Fibroblast of upper back skin (primary cell): ENCODE results near the gene FRK.

Experiments used
- DNase-seq: peaks from one replicate; pipeline ENCODE4 v3.0.0-alpha.2; 2013

Gene FRK

DNA sequence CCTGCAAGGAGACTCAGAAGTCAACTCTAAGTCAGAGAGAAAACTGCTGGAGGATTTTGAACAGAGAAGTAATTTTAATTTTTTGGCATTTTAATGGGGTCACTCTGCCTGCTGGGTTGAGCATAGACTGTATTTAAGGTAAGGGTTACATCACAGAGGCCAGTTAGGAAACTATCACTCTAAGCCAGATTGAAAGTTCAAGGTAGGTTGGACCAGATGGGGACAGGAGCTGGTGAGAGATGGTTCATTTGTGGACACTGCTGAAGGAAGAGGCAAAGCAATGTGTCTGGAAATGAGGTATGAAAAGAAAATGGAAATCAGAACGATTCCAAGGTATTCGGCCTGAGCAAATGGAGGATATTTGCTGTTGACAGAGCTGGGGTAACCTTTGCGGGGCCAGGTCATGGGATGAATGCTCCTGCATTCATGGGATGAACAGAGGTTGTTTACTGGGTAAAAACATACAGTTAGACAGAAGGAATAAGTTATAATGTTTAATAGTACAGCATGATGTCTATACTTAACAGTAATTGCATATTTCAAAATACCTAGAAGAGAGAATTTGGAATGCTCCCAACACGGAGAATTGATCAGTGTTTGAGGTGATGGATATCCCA lies 26.9 kb downstream of the FRK start:
- DNase-seq: no peak

DNA sequence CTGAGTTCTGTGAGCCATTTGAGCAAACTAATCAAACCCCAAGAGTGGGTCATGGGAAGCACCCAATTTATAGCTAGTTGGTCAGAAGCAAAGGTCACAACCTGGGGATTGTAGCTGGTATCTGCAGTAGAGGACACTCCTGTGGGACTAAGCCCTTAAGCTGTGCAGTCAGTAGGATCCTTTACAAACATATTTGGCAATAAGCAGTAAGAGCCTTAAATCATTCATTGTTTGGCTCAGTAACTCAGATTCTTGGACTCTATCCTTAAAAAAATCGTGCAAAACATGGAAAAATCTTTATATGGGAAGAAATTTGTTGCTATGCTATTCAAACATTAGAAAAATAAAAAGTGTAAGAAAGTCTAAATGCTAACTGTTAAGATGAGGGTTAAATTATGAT lies 29.9 kb downstream of the FRK start:
- peak; percentile 7 for DNase-seq

DNA sequence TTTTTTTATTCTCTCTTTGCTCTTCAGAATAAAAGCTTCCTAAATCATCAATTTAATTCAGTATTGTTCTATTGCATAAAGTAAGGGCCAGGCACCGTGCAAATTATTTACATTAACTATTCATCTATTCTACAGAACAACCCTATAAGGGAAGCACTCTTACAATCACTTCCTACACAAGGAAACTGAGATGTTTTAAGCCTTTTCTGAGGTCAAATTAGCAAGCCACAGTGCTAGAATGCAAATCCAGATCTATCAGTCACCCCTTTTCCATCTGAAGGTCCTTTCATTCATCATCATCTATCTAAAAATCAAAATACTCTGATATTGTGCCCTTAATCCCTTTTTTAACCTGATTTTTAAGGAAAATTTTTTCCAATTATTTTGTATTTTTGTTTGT lies 31.2 kb downstream of the FRK start:
- DNase-seq: no peak

DNA sequence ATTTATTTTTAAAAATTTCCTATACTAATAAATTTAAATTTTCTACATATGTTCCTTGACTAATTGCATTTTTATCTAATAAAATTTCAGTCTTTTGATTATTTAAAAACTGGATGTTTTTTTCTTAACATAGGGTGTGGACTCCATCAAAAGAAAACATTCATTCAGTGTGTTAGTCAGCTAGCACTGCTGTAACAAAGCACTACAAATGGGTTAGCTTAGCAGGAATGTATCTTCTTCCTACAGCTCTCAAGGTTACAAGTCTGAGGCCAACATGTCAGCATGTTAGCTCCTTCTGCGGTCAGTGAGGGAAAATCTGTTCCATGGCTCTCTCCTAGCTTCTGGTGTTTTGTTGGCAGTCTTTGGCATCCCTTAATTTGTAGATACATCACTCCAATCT lies 32.5 kb downstream of the FRK start:
- no peak for DNase-seq

DNA sequence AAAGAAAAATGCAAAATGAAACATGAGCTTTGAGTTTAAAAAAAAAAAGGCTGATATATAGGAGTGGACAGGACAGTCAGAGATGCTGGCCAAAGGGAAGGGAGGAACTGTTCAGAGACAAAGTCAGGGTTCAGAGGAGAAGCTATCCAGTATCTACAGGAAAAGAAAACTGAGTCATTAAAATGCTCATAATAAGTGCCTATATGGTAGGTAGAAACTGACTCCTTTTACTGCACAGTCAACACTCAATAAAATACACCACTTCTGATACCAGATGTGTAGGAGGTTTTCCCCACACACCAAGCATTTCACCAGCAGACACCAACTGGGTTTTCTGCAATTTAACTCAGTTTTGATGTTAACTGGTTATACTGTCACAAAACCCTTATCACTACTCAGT lies 32.9 kb downstream of the FRK start:
- no peak for DNase-seq

DNA sequence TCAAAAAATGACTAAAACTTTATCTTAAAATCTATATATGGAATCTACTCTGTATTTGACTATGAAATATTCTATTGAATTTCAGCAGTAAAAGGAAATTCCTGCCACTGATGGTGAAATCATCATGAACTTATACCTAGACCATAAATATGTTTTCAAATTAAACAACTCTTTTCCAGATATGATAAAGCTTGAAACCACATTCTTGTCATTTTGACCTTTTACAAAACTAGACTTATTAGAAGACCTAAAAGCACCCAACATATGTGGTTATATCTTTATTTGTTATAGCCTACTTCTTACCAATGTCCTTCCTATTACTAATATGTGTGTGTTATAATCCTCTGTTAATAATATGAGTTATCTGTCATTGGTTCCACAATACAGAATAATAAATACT lies 35.3 kb downstream of the FRK start:
- DNase-seq: no peak

DNA sequence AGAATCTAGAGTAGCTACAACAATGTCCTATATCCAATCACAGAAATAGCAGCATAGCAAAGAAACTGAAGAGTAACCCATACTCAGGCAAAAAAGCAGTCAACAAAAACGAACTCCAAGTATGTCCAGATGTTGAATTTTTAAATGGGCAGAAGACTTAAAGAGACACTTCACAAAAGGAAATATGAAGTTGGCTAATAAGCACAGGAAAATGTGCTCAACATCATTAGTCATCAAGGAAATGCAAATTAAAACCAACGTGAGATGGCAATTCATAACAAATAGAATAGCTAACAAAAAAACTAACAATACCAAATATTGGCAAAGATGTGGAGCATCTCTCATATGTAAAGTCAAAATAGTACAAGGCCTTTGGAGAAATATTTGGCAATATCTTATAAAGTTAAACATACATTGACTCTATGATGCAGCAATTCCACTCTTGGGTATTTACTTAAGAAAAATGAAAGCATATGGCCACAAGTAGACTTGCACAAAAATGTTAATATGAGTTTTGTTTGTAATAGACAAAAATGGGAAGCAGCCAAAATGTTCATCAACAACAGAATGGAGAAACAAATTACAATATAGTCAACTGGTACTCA lies 37.7 kb downstream of the FRK start:
- no peak for DNase-seq

DNA sequence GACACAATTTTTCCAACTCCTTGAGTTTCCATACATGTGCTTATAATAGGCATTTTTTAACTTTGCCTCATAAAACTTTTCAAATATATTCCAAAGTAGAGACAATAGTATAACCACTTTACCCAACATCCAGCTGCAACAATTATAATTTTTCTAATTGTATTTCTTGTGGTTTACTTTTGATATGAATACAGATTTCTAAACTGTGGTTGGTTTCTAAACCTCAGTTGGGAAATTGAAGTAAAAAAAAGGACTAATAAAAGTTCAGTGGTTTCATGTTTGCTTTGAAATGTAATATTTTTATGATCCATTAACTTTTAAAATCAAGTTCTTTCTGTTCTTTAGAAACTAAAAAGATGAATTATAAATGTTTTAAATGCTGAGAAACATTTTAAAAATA lies 40.0 kb downstream of the FRK start:
- DNase-seq: no peak

DNA sequence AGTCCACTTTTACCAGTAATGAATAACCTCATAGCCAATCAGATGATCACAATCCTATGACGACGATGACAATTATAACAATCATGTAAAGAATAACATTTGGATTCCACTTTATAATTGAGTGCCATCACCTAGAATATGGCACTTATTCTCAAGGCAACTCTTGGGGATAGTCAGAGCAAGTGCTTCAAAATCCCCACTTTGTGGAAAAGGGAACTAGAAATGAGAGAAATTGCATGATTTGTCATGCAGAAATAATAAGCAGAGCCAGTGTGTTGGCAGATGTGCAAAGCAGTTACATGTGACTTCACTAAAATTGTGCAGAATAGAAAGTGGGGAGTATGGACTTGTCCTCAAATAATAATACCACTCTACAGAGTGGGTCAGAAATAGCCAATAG lies 41.3 kb downstream of the FRK start:
- DNase-seq: no peak

DNA sequence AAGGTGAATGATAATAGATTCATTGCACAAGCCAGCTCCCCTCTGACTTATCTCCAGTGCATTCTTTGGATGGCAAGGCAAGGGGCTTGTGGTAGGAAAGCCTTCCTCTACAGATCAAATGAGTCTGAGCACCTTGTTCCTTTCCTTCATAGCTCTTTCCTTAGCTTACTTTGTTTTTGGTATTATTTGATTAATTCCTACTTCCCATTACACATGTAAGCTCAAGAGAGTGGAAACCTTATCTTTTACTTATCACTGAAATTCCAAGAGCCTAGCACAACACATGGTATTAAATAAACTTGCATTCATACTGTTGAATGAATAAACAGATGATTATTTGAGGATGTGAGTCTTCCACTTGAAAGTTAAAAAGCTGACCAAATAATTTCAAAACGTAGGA lies 41.7 kb downstream of the FRK start:
- no peak for DNase-seq

DNA sequence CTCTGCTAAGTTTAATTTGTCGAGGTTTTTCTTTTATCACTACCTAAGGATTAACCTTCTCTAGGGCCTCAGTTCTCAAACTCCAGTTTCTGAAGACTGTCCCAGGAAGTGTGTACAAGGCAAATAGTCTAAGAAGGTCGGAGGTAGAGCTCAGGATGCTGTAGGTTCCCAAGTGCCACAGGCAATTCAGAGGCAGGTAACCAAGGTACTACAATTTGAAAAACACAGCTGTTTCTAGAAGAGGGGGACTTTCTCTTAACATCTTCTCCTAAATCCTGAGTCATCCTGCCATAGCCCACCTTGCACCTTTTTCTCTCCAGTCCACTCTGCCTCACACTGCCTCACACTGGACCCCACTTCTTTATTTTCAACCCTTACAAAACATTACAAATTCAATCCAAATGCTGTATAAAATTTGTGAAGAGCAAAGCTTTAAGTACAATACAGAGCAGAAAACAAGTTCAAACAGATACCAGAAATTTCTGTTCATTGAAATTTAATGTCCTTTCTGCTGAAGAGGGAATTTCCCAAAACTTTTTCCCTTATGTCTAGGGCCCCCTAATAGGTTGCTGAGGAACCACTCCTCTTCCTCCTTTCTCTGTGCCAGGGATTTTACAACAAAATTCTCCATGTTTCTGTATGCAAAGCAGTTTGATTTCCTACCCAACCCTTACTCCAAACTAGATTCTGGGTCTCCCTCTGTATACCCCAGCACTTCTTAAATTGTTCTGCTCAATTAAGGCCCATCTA lies 43.0 kb downstream of the FRK start:
- no peak for DNase-seq

DNA sequence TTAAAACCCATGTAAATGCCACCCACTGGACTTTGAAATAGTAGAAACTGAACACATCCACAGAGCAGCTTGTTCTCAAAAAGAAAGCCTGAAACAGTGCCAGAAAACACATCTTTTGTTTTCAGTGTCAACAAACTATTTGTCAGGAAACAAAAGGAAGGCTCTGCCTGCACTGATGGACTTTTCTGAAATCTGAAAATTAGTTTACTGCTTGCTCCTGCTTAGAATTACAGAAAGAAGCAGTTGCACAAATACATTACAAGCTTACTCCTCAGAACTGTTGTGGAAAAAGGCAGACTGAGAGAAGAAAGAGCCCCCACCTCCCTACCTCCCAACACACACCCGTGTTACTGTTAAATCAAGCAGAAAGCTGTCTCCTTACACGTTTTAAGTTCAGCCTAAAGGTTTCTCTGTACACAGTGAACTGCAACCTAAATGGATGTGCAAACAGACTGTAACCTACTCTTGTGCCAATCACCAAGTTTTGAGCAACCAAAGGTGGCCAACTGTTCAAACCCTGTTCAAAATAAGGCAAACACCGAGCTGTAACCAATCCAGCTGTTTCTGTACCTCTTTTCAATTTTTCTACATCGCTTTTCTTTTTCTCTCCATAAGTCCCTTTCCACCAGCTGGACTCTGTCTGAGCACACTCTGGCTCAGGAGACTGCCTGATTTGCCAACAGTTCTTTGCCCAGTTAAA lies 43.7 kb downstream of the FRK start:
- no peak for DNase-seq

DNA sequence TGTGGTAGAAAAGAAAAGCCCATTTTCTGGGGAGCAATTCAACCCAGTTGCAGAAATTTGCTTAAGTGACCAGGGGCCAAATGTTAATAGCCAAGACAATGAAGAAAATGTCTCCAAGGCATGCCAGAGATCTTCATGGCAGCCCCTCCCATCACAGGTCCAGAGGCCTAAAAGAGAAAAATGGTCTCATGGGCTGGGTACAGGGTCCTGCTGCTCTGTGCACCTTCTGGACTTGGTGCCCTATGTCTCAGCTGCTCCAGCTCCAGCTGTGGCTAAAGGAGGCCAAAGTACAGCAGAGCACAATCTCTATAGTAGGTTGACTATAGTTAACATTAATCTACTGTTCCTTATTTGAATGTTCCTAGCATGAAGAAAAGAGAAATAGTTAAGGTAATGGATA lies 44.7 kb downstream of the FRK start:
- DNase-seq: no peak

DNA sequence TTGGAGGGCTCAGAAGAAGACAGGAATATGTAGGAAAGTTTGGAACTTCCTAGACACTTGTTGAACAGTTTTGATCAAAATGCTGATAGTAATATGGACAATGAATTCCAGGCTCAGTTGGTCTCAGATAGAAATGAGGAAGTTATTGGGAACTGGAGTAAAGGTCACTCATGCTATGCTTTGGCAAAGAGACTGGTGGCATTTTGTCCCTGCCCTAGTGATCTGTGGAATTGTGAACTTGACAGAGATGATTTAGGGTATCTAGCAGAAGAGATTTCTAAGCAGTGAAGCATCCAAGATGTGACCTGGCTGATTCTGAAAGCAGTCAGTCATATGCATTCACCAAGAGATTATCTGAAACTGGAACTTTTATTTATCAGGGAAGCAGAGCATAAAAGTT lies 45.1 kb downstream of the FRK start:
- no peak for DNase-seq

DNA sequence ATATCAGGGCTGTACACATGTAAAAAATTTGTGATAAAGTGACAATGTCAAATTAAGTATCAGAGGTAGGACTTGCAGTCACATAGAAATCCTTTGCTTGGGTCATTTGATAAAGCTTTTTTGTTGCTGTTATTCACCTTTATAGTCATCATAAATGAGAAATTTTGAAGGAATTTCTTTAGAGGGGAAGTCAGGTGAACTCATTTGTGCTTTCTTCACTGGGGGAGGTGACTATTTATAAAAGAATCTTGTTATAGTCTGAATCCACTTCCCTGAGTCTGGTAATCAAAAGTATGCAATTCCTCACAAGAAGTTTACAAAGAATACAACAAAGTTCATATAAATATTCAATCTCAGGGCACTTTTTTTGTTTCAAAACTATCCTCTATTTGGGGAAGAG lies 47.7 kb downstream of the FRK start:
- DNase-seq: peak; percentile 8

DNA sequence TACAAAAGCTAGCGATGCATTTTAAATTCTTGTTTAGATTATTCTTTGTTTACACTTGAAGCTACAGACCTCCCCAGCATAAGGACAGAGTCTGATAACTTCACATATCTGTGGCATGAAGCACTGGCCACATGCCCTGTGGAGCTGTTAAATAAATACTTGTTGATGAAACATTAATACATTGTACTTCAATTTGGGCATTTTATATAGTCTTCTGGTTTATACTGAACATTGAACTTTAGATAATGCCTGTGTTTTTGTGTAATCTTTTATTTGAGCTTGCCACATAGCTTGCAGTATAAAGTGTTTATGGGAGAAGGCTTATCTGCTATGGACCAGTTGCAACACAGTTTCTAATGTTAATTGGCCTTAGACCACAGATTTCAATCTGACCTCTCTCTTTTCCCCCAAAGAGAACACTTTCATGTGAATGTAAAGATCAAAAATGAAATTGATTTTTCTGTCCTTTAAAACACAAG lies 48.2 kb downstream of the FRK start:
- DNase-seq: peak; percentile 3

DNA sequence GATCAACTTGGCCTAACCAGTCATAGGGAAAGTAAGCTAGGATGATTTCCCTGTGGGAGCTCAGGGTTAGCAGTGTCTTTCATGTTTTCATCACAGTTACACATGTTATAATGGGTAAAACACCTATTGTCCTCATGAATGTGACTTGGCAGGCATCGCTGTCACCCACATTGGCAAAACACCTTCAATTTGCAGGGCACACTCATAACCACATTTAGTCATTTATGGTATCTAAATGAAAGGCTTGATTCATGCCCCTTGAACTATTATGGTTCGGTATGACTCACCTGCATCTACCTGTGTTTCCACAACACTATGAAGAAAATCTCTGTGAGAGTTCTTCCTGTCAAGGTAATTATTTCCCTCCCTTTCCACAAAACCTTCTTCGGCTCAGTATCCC lies 49.2 kb downstream of the FRK start:
- no peak for DNase-seq

DNA sequence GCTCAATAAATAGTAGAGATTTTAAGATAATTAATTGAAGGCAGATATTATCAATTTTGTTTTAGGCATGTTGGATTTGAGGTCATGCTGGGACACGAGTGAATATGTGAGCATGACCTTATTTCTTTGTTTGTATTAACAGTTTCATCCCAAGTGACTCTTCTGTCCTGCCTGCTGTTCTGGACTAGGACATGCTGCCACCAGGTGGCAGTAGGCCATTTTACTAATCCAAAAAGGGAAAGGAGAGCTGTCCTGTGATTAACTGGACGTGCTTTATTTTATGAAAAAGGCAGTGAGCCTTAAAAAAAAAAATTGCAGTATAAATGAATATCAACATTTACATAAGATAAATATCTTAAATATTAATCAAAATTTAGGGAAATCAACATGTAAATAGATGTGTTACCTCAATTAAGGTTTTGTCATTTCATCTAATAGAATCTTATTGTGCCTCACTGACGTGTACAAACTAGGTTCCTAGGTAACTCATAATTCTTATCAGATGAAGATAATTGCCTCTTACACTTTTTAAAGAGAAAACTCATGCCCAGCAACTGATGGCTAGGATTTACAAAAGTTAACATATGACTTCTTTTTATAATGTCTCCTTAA lies 49.8 kb downstream of the FRK start:
- DNase-seq: peak; percentile 66

DNA sequence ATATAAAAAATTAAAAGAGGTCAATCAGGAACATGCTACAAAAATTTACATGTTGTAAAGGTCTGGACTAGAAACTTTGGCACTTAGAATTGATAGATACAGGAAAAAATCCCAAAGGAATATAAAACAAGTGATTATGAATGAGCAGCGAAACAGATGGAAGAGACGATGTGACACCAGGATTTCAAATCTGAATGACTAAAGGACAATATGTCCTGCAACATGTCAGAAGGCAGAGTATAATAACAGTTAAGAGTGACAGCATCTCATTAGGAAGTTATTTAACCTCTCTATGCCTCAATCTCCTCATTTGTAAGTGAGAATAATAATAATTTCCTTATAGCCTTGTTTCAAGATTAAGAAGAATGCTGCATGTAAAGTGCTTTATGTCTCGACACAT lies 50.3 kb downstream of the FRK start:
- no peak for DNase-seq

DNA sequence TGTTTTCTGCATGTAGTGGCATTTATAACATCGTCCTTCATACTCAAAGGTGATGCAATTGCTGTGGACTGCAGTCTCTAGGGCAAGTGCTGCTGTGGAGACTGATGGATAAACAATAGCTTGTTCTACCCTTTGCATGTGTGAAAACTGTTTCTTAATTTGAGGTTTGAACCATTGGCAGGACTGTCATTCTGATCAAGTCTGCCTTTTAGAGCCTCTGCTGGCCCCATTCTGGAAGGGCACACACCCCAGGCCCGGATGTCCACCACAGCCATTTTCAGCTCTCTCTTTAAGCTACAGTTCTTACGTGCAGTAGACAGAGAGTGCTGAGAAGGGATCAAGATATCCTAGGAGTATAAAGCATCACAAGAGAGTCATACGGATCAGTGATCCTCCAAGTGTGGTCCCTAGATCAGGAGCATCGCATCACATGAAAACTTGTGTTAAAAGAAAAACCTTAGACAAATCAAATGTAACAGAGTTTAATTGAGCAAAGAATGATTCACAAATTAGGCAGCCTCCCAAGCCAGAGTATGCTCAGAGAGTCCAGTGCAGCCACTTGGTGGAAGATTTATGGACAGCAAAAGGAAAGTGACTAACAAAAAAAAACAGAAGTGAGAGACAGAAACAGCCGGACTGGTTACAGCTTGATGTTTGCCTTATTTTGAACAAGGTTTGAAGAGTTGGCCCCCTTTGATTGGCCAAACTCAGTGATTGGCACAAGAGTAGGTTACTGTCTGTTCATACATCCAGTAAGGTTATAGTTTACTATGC lies 52.0 kb downstream of the FRK start:
- DNase-seq: peak; percentile 83

DNA sequence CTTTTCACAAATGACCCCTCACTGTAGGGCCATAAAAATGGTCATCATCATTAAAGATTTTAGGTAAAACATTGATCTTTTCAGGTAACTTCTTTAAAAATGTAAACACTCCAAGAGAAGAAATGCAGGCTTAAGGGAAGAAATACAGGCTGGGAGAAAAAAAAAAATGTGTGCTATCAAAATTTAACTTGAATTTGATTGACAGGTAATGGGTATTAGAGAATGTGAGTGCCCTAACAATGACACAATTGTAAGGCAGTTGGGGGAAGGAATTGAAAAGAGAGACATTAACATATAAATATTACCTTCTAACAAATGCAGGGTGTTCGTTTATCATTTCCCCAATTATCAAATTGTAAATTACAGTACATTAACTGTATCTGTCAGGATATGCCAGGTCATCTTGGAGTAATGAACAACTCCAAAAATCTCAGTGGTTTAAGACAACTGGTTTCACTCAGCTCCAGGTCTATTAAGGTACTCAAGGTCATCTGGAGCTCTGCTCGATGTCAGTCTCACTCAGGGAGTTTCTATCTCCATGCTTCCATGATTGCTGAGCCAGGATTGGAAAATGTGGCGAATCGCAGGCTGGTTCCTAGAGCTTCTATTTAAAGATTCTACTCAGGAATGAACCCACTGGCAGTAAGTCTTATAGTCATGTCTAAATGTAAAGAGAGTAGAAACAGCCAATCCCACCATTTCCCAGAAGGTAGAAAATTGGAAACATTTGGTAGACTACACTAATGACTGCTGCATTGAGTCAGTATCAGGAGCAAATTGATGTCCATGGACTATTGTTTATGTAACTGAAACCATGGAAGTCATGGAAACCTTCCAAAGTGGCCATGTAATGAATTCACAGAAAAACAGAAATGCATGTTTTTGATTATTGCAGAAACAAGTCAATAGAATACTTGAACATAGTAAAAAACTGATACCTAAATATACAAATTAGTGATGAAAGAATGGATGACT lies 55.6 kb downstream of the FRK start:
- peak; percentile 76 for DNase-seq
